ENCODE data around the gene TNNT2. TPM values are rescaled to one million over a fixed set of nuclear protein-coding genes. Genes with fewer than 3 reads are reported as not detected.

TNNT2 gene
- total RNA-seq, 4 donors from 2014 or later = not detected

- TF ChIP-seq CTCF (IDR thresholded peaks at IDR 0.05; ENCODE audit: low read depth) = no peak
Observed at GRCh38 chr1:201376464-201377374, 761 bp downstream of the TNNT2 start.

GRCh38 chr1:201376107-201376463 is 1.4 kb downstream of the TNNT2 start:
- TF ChIP-seq CTCF (IDR thresholded peaks at IDR 0.05; ENCODE audit: low read depth) = no peak

- no peak for TF ChIP-seq CTCF (IDR thresholded peaks at IDR 0.05; ENCODE audit: low read depth)
Observed at GRCh38 chr1:201375169-201375568, 2.3 kb downstream of the TNNT2 start.

- no peak for TF ChIP-seq CTCF (IDR thresholded peaks at IDR 0.05; ENCODE audit: low read depth)
Observed at GRCh38 chr1:201374364-201374763, 3.1 kb downstream of the TNNT2 start.

- no peak for TF ChIP-seq CTCF (IDR thresholded peaks at IDR 0.05; ENCODE audit: low read depth)
Observed at GRCh38 chr1:201371792-201372191, 5.7 kb downstream of the TNNT2 start.

- TF ChIP-seq CTCF (IDR thresholded peaks at IDR 0.05; ENCODE audit: low read depth) = no peak
Observed at GRCh38 chr1:201371276-201371675, 6.2 kb downstream of the TNNT2 start.

GRCh38 chr1:201370500-201370899 is 7.0 kb downstream of the TNNT2 start:
- TF ChIP-seq CTCF (IDR thresholded peaks at IDR 0.05; ENCODE audit: low read depth) = no peak

Data from subcutaneous adipose tissue (tissue), 4 donors.